Left colon (tissue), 2 donors: ENCODE results near the gene DOCK4. TPM values are rescaled to one million over a fixed set of nuclear protein-coding genes. Genes with fewer than 3 reads are reported as not detected.

Source experiments
- ATAC-seq: fragments of 200-7000 bp; cut with Tn5 transposase; one replicate; pipeline ENCODE4 v1.9.1; 2020; ENCODE audit warnings: mild to moderate bottlenecking, moderate library complexity
- DNase-seq, 2 donors: peaks; one replicate each; pipeline ENCODE4 v3.0.0-alpha.2; 2020
- intact Hi-C, 2 donors: fragments of 100-400 bp; cut with DNase I in 1 of 2; cut with micrococcal nuclease in 1 of 2; formaldehyde crosslinking; loops; one replicate each; pipeline versions ENCODE4 v1.11.2 to v1.14.0; 2022; cut with DNase I, micrococcal nuclease
- total RNA-seq, 2 donors: library from RNA; stranded (reverse); fragmentation: NEBNext Ultra II Directional; extraction: Animal tissue kit (Norgen Biotek cat#: 25700); gene quantifications; one replicate each; pipeline ENCODE4 v1.2.1, GENCODE V29; 2021
- donor health status: DM: no; HTN: no; CAD: no.
- donor health status: DM: yes; HTN: yes; CAD: no.

Gene DOCK4
- total RNA-seq, 2 donors from 2014 or later = 6.6 to 11.5 TPM

- intact Hi-C loops = no loop called here
- DNase-seq (no peak), ATAC-seq (no peak)
Measured at GRCh38 chr7:112047421-112047820, 158.8 kb downstream of the DOCK4 start.

DNA sequence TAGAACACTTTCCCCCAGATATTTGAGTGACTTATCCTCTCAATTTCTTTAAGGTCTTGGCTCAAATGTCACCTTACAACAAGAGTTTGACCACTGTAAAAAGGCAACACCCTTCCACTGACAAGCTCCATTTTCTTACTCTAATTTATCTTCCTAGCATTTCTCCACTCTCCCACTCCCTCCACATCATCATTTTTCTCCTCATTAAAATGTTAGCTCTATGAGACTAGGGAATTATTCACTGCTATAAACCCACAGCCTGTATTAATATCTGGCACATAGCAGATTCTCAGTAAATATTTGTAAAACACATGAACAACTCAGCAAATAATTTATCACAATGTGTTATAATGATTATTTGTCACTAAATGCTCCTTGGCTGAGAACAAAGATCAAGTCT is 161.0 kb downstream of the DOCK4 start:
- intact Hi-C loops = no loop called here
- no peak for ATAC-seq
- DNase-seq = no peak

DNA sequence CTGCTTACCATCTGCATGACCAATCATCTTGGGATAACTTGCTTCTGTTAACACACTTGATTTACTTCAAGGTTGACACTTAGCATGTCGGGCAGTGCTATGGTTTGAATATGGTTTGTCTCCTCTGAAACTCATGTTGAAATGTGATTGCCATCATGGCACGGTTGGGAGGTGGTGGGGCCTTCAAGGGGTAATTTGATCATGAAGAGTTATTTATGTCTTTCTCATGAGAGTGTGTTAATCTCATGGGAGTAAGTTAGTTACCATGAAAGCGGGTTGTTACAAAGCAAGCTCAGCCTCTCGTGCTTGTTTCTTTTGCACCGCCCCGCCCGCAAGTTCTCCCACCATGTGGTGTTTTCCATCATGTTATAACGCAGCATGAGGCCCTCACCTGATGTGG is 163.6 kb downstream of the DOCK4 start:
- no peak for ATAC-seq
- DNase-seq = no peak
- intact Hi-C loops = no loop called here

DNA sequence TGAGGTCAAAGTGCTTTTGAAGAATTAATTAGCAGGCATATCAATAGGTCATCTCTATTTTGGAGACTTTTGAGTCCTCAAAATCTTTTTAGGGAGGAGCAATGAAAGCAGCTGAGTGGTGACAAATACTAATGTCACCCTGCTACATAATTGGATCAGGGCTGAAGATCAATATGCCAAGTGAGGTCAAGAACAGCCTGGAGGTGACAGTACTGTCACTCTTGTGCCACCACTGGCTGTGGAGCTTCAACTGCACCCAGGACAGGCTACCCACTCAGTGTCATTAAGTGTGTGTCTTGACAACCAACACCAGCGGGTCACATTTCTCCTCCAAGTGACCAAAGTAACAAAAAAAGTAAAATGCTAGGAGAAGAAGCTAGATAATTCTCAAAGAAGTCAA is 167.8 kb downstream of the DOCK4 start:
- no peak for ATAC-seq

GRCh38 chr7:112036071-112036470 is 170.1 kb downstream of the DOCK4 start:
- DNase-seq (no peak), ATAC-seq (no peak)
- intact Hi-C loops = no loop called here

More for the DNA sequence above, 167.8 kb downstream of the DOCK4 start:
- intact Hi-C loops = no loop called here
- DNase-seq = no peak

DNA sequence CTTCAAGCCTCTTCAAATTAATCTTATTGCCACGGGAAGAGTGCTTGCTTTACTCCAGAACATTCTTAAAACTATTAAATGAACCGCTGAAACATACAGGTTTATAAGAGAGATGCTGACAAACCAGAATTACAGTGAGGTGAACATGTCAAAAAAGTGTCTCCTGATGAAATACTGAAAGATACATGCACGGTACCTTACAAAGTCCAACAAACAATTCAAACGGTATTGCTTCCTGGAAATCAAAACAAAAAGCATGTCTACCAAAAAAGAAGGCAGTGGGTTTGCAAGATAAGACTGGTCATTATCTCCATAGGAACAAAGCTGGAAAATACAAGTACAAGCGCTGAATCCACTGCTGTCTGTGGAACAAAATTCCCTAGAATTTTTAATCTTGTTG is 174.5 kb downstream of the DOCK4 start:
- intact Hi-C loops = no loop called here
- no peak for ATAC-seq

GRCh38 chr7:112025556-112025955 is 180.6 kb downstream of the DOCK4 start:
- intact Hi-C loops = no loop called here
- DNase-seq (no peak), ATAC-seq (no peak)

More for the DNA sequence above, 174.5 kb downstream of the DOCK4 start:
- DNase-seq = no peak

DNA sequence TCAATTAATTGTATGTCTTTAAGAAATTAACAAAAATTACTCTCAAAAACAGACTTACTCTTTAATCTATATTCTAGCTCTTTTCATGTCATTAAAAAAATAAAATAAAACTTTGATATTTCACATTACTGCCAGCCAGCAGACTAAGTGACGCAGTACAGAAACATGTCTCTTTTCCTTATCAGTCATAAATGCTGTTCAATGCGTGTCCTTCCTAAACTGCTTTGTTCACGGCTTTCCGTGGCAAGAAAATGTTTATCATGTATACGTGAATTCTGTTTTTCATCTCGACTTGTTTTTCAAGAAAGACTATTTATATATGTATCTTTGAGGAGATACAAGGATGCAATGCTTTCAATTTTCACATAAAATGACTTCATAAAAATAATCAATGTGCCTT is 182.4 kb downstream of the DOCK4 start:
- intact Hi-C loops = no loop called here
- ATAC-seq (no peak), DNase-seq (no peak)

- ATAC-seq (no peak), DNase-seq (no peak)
- intact Hi-C loops = no loop called here
Measured at GRCh38 chr7:112023282-112023681, 182.9 kb downstream of the DOCK4 start.

DNA sequence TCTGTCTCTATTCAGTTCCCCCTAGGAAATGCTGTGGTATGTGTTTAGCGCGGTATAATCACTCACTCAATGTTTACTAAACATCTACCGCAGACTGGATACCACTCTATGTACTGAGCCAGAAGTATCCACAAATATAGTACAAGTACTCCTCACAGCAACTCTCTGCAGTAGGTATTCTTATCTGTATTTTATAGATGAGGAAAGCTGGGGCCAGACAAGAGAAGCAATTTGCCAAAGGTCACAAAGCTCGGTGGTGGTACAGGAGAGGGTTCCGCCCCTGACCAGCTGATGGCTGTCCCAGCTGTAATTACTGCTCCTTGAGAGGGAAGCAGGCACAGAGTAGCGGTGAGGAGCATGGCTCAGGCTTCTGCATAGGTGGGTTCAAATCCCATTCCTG is 184.1 kb downstream of the DOCK4 start:
- DNase-seq = peak; percentile 30 to 48
- ATAC-seq = peak; percentile 98
- intact Hi-C loops = no loop called here

- intact Hi-C loops = no loop called here
- no peak for ATAC-seq
Measured at GRCh38 chr7:112021379-112022044, 184.7 kb downstream of the DOCK4 start.

DNA sequence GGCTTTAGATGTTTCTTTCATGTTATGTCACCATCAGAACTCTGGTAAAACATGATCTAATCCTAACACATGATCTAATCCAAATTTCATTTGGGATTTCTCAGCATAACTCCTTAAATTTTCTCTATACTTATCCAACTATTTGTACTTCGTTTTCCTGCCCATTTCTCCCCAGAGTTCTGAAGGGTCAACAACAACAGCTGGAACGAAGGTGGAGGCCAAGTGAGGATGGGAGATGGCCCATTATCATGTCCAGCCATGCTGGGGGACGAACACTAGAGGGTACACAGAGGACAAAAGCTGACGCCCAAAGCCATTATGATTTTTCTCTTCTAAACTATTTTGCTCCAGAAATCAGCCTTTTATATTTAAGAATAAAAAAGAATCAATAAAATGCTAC is 185.4 kb downstream of the DOCK4 start:
- ATAC-seq (no peak), DNase-seq (no peak)
- intact Hi-C loops = no loop called here

More at GRCh38 chr7:112021379-112022044, 184.7 kb downstream of the DOCK4 start:
- DNase-seq = no peak

DNA sequence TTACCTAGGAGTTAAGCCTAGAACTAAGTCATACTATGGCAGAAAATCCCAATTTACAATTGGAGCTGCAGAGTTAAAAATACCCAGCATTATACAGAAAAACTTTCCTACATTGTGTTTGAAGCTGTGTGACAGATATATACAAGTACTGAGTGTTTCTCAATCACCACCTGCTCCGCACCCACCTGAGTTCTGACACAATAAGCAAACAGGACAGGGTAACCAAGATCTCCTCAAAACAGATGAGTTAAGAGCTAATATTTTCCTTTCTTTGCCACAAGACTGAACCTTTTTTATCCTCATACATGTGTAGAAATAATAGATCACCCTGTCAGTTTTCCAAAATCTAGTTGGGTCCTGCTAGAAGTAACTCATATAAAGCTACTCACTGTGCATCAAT is 186.3 kb downstream of the DOCK4 start:
- ATAC-seq (no peak), DNase-seq (no peak)
- intact Hi-C loops = no loop called here

GRCh38 chr7:112018305-112019030 is 187.7 kb downstream of the DOCK4 start:
- no peak for DNase-seq
- no peak for ATAC-seq
- intact Hi-C loops = no loop called here

DNA sequence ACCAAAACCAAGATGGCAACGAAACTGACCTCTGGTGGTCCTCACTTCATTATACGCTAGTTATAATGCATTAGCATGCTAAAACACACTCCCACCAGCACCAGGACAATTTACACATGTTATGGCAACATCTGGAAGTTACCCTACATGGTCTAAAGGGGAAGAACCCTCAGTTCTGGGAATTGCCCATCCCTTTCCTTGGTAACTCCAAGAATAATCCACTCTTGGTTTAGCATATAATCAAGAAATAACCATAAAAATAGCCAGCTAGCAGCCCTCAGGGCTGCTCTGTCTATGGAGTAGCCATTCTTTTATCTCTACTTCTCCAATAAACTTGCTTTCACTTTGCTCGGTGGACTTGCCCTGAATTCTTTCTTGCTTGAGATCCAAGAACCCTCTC is 191.1 kb downstream of the DOCK4 start:
- intact Hi-C loops = no loop called here
- DNase-seq (no peak), ATAC-seq (no peak)

GRCh38 chr7:112014347-112014746 is 191.9 kb downstream of the DOCK4 start:
- DNase-seq (no peak), ATAC-seq (no peak)
- intact Hi-C loops = no loop called here

GRCh38 chr7:112013274-112013673 is 192.9 kb downstream of the DOCK4 start:
- ATAC-seq (no peak), DNase-seq (no peak)
- intact Hi-C loops = no loop called here

DNA sequence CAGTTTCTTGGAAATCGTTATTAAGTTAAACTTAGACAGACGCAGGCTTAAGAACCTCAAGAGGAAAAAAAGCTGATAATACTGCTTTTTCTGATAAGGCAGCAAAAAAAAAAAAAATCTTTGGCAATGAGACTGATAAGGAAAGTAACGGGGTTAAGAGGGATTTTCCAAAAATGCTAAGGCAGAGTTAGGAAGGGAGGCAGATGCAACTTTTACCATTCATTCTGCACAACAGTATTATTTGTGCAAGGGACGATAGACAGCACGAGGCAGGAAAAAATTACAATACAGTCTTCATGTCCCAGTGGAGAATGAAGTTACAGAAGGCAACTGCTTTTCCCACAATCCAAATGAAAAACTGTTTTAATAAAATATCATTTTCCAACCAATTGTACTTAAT is 194.0 kb downstream of the DOCK4 start:
- ATAC-seq (no peak), DNase-seq (no peak)
- intact Hi-C loops = no loop called here

- intact Hi-C loops = no loop called here
- ATAC-seq = no peak
- DNase-seq = no peak
Measured at GRCh38 chr7:112010994-112011393, 195.2 kb downstream of the DOCK4 start.

- intact Hi-C loops = no loop called here
- no peak for DNase-seq
- no peak for ATAC-seq
Measured at GRCh38 chr7:112010109-112010508, 196.1 kb downstream of the DOCK4 start.

DNA sequence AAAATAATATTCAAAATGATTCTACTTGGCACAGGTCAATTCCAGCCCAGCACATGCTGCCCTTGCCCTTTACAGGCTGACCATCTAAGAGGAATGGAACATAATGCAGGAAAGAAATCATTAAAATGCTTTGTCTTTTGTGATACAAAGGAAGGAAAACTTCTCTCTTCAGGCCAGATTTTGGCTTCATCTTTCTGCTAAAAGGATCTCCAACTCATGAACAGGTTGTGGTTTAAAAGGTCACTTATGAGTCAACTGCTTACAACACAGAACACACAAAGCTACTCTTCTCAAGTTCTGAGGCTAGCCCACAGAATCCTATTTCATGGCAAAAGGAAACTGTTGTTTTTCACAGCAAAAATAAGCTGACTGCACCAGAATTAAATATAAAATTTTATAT is 197.1 kb downstream of the DOCK4 start:
- DNase-seq (no peak), ATAC-seq (no peak)
- intact Hi-C loops = no loop called here
